Activated CD4-positive, alpha-beta T cell treated with anti-CD3 and anti-CD28 coated beads, Interleukin-2, amount 50 U/mL, for 24 hours (primary cell): ENCODE measurements around the gene ATG7.

Experiments
- DNase-seq, 2 donors: peaks; one replicate each; pipeline ENCODE4 v3.0.0-alpha.2; 2020; ENCODE audit warnings: low read depth in 1 of 2, low spot score in 1 of 2

Gene ATG7

GRCh38 chr3:11534011-11534792, 262.0 kb downstream of the ATG7 start:
- no peak for DNase-seq

GRCh38 chr3:11534793-11535101, 262.6 kb downstream of the ATG7 start:
- DNase-seq, result no peak

DNA sequence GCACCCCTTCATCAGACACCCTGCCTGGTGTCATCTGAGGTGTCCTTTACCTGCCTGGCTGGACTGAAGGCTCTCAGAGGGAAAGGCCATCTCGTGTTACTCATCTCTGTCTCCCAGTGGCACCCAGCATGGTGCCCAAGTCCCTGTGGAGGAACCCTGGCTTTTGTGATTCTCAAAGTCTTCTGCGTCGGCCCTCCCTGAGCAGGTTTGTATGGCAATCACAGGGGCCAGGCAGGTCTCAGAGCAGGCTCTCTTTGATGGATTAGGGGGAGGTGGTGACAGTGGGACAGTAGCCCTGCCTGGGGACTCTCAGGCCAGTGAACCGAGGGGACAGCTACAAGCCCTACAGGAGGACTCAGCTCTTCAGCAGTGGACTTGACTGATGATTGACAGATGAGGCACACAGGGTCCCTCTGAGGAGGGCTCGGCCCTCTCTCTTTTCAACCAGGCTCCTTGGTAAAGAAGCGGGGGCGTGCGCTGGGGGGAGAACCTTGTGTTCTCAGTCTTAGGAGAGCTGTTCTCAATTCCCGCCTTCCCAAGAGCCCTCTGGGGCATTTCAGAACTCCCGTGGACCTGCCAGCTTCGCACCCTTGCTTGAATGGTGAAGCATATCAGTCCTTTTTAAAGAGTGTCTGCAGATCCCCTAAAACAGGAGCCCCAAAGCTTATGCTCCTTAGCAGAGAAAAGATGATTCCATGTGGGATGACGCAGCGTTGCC, 263.2 kb downstream of the ATG7 start:
- no peak for DNase-seq

DNA sequence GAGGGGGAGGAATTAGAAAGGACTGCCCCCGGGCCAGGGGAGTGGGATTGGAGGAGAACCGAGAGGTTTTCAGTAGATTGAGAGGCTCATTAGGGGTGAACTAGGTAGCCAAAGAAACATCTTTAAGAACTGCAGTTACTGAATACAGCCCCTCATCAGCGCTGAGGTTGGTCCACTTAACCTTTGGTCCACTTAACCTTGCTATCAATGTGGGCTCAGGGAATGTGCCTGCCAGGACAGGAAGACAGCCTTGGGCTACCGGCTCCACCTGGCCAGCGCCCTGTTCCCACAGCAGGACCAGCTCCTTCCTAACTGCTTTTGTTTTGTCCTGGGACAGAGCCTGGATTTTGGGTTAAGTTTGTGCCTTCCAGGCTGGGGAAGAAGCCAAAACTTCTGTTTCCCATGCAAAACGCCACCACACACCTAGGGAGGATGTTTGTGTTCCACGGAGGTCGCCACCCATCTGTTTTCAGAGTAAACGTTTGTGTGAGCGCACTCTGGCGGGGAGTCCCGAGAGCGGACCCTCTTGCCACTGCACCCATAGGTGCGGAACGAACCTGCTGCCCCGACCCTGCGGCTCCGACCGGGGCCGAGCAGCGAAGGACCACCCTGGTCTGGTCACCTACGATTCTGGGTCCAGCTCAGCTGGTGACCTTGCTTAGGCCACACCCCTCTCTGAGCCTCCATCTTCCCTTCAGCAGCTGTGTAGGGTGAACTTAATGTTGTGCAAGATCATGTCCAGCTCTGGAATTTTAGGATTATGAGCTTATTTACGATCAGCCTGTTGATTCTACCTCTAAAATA, 264.1 kb downstream of the ATG7 start:
- no peak for DNase-seq

DNA sequence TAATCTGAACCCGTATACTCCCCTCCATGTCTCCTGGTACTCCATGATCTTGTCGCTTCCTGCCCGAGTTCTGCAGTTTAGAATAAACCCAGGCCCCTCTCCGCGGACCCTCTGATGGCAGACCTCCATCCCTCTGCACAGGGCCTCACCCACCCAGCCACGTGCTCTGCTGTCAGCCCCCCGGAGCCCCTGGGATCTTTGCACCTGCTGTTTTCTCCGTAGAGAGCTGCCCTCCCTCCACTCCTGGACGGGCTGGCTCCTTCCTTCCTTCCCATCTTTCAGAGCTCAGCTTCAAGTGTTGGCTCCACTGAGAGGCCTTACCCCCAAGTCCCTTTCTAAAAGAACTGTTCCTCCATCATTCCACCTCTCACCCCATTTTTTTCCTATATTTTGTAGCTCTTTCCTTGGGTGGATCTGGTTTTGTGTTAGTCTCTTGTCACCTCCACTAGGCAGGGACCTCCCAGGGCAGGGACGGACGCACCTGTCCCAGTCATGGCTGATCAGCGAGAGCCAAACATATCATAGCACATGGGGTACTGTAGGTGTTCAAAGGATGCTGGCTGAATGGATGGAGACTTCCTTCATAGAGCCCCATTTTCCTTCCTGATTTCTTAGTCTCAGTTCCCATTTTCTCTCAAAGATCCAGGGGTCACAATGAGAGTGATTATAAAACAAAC, 264.9 kb downstream of the ATG7 start:
- no peak for DNase-seq

DNA sequence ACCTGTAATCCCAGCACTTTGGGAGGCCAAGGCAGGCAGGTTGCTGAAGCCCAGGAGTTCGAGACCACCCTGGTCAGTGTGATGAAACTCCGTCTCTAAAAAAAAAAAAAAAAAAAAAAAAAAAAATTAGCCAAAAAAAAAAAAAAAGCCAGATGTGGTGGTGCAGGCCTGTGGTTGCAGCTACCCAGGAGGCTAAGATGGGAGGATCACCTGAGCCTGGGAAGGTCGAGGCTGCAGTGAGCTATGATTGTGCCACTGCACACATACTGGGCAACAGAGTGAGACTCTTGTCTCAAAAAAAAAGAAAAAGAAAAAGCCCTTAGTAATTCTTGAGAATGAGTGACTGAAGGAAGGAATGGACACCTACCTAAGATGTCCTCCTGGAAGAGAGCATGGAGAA, 266.4 kb downstream of the ATG7 start:
- no peak for DNase-seq

GRCh38 chr3:11539218-11539617, 267.0 kb downstream of the ATG7 start:
- no peak for DNase-seq

GRCh38 chr3:11539677-11540076, 267.5 kb downstream of the ATG7 start:
- no peak for DNase-seq

- DNase-seq, result no peak
Measured at GRCh38 chr3:11541321-11542303, 269.4 kb downstream of the ATG7 start.

- no peak for DNase-seq
Measured at GRCh38 chr3:11542551-11542950, 270.4 kb downstream of the ATG7 start.

DNA sequence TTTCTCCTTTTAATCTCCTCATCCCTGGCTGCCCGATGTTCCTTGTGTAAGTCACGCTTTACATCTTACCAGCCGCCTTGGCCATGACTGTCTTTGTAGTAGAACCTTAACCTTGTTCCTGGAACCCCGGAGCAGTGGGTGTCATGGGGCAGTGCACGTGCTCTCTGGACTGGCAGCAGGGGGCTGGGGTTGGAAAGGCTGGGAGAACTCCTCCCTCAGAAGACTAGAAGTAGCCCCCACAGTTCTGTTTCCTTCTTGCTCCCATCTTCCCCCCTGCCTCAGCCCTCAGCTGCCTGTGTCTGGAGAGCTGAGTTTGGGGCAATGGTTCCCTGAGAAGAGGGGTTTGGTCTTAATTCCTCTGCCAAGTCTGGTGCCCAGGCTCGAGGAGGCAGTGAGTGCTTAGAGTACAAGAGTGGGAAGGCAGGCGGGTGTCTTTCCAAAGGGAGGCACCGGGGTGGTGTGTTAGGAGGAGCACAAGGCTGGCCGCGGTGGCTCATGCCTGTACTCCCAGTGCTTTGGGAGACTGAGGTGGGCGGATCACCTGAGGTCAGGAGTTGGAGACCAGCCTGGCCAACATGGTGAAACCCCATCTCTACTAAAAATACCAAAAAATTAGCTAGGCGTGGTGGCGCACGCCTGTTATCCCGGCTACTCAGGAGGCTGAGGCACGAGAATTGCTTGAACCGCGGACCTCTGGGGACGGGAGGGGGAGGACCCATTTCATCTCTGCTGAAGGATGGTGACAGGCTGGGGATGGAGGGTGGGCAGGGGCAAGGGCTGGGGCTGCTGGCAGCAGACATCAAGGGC, 271.1 kb downstream of the ATG7 start:
- DNase-seq, result no peak

DNA sequence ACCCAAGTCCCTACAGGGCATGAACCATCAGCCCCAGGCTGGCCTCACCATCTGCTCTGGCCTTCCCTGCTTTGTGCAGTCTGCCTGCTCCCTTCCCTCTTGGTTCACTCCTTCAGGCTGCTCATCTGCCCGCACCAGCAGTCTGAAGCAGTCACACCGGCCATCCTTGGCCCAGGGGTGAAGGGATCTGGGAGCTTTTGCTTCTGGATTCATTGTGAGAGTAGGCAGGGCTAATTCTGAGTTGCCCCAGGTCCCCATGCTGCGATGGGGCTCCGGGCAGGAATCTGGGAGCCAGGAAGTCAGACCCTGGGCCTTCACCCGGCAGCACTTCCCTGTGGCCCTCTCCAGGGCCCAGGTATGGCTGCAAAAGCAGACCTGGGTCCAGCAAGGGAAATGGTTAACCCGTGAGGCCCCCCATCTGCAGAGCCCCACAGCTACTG, 271.8 kb downstream of the ATG7 start:
- DNase-seq, result no peak

- no peak for DNase-seq
Measured at GRCh38 chr3:11544412-11545181, 272.4 kb downstream of the ATG7 start.

GRCh38 chr3:11545186-11545851, 273.1 kb downstream of the ATG7 start:
- no peak for DNase-seq

DNA sequence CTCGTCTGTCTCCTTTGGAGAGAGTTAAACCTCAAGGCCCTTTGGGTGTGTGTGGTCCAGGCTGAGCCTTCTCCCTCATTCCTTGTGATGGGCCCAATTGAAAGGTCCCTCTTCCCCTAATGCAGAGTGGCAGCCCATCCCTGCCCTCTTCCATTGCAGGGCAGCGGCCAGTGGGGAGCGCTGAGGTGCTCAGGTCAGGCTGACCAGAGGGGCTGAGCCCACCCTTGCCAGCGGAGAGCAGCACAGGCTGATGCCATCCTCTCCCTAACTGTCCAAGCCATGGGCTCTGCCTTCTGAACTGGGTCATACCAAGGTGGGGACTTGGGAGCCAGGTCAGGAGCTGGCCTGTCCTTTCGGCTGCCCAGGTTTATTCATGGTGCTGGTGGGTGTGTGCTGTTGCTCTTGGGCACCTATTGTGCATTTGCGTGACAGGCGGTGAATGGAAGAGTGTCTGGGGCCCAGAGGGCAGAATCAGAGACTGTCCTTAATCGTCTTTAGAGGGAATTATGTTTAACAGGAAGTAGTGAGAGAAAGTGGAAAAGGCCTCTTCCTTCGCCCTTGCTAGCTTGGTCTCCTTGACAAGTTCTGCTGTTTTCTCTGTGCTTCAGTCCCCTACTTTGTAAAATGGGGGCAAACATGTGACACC, 274.6 kb downstream of the ATG7 start:
- no peak for DNase-seq

DNA sequence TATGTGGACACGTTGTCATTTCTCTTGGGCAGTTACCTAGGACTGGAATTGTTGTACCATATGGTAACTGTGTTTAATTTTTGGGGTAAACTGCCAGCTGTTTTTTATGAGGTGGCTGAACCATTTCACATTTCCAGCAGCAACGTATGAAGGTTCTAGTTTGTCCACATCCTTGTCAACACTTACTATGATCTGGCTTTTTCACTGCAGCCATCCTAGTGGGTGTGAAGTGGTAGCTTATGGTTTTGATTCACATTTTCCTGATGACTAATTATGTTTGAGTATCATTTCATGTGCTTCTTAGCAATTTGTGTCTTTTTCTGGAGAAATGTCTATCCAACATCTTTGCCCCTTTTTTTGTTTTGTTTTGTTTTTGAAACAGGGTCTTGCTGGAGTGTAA, 275.3 kb downstream of the ATG7 start:
- DNase-seq, result no peak

- no peak for DNase-seq
Measured at GRCh38 chr3:11548721-11549131, 276.5 kb downstream of the ATG7 start.
